H1 (cell line): ENCODE data around the gene CFB. TPM values are rescaled to one million over a fixed set of nuclear protein-coding genes. Genes with fewer than 3 reads are reported as not detected.

Experiments
- GTF2F1 ChIP-seq: IDR thresholded peaks from 2 replicates; pipeline ENCODE4 v1.6.1; 2012; ENCODE audit warnings: low read depth, low read length, improper control_type of control experiment, borderline replicate concordance
- JUND ChIP-seq: IDR thresholded peaks from 2 replicates; pipeline ENCODE4 v1.6.1; 2011; ENCODE audit warnings: mild to moderate bottlenecking, improper control_type of control experiment, low read length
- KDM1A ChIP-seq: fragments of 200-600, 300-600 bp; sonication (generic); IDR thresholded peaks from 2 replicates; pipeline ENCODE4 v1.7.1; 2016; ENCODE audit warnings: mild to moderate bottlenecking, low read length, borderline replicate concordance
- POLR2A ChIP-seq, 2 experiments: IDR thresholded peaks; 1 replicate in 1 of 2; 2 replicates in 1 of 2; pipeline ENCODE4 v1.6.1; 2011; ENCODE audit warnings: low read depth in 2 of 2, low read length in 2 of 2, mild to moderate bottlenecking in 2 of 2; ENCODE audit errors: control extremely low read depth in 1 of 2
- SP4 ChIP-seq: IDR thresholded peaks from 2 replicates; pipeline ENCODE4 v1.6.1; 2012; ENCODE audit warnings: low read length, inconsistent platforms
- TAF1 ChIP-seq: IDR thresholded peaks from 2 replicates; pipeline ENCODE4 v1.6.1; 2011; ENCODE audit warnings: mild to moderate bottlenecking, low read depth, low read length
- polyA plus RNA-seq, 7 experiments: library from polyadenylated mRNA; depleted of rRNA in 3 of 7; stranded (reverse) in 5 of 7; unstranded in 2 of 7; fragments of >200 nt in 5 of 7; fragments of 200-250 nt in 2 of 7; gene quantifications; 1 replicate in 5 of 7; 2 replicates in 1 of 7; 4 replicates in 1 of 7; pipeline versions ENCODE4 v1.2.1 to v1.2.3, GENCODE V29; 2011 to 2013; ENCODE audit warnings: missing spikeins in 2 of 7, mixed read lengths in 2 of 7
- total RNA-seq: library from RNA; stranded (reverse); fragmentation: NEBNext Ultra II Directional; extraction: Animal tissue kit (Norgen Biotek cat#: 25700); gene quantifications from 2 replicates; pipeline ENCODE4 v1.2.1, GENCODE V29; 2021

CFB gene
- total and polyA plus RNA-seq, 2 of the 8 experiments (the other 6 are each of a cell fraction or from before 2014, with no cell fraction given): 0.09 TPM; not detected in 1

DNA sequence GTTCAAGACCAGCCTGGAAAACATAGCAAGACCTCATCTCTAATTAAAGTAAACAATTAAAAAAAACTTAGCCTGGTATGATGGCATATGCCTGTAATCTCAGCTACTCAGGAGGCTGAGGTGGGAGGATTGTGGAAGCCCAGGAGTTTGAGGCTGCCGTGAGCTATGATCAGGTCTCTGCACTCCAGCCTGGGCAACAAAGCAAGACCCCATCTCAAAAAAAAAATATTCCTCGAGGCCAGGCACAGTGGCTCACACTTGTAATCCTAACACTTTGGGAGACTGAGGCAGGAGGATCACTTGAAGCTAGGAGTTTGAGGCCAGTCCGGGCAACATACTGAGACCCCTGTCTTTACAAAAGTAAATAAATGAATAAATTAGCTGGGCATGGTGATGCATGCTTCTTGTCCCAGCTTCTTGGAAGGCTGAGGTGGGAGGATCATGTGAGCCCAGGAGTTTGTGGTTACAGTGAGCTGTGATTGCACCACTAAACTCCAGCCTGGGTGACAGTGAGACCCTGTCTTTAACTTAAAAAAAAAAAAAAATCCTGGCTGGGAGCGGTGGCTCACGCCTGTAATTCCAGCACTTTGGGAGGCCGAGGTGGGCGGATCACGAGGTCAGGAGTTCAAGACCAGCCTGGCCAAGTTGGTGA, 27.7 kb upstream of the CFB start (continued):
- no peak for TF ChIP-seq POLR2A (IDR thresholded peaks at IDR 0.05; ENCODE audit: control extremely low read depth in 1 of 2, low read depth in 2 of 2, low read length in 2 of 2)
- no peak for TF ChIP-seq TAF1
- TF ChIP-seq GTF2F1: no peak
- no peak for TF ChIP-seq JUND
- no peak for TF ChIP-seq KDM1A
- no peak for TF ChIP-seq SP4
- TF ChIP-seq, all 59 proteins: peak for 0
